ENCODE data around the gene SLC4A9. TPM values are rescaled to one million over a fixed set of nuclear protein-coding genes. Genes with fewer than 3 reads are reported as not detected.
A peak's percentile ranks its signal among the peaks of the same experiment; 100 is the strongest.

SLC4A9 gene
- polyA plus RNA-seq, 2 of the 4 experiments (the other 2 are of a cell fraction) = not detected

GRCh38 chr5:140322751-140323731, 37.0 kb upstream of the SLC4A9 start:
- TF ChIP-seq HOXB5 (CRISPR knock-in tag; IDR thresholded peaks at IDR 0.05) (no peak), EP300 (IDR thresholded peaks at IDR 0.05) (0 out of 5 replicates have a peak, but pooled peaks of 1 of the 2 experiments have one; percentile 10), EHMT2 (IDR thresholded peaks at IDR 0.05; ENCODE audit: low read depth) (no peak), JUN (IDR thresholded peaks at IDR 0.05) (peak in 1 of 2 experiments; percentile 39; a peak in 1 of 5 replicates), HEYL (CRISPR knock-in tag; IDR thresholded peaks at IDR 0.05) (no peak), NFE2L2 (conservative IDR thresholded peaks at IDR 0.05; ENCODE audit: low read length) (no peak), POLR2AphosphoS2 (conservative IDR thresholded peaks at IDR 0.05; ENCODE audit: low read length) (no peak), CEBPB (IDR thresholded peaks at IDR 0.05) (no peak), MAZ (IDR thresholded peaks at IDR 0.05; ENCODE audit: borderline replicate concordance, low read depth, low read length) (no peak), GATA3 (IDR thresholded peaks at IDR 0.05; ENCODE audit: borderline replicate concordance) (no peak), HES2 (IDR thresholded peaks at IDR 0.05) (no peak)
- FAIRE-seq (no peak), DNase-seq (ENCODE audit: low read depth in 1 of 2, low spot score in 1 of 2) (peak in 1 of 2 experiments; percentile 47), ATAC-seq (peak; percentile 67 to 76)
- H3K4me3 ChIP-seq = no peak overlapping the region
- CTCF ChIA-PET = interaction anchor here (1.0 to 4.0 kb wide), 6 partner anchors 18 to 84 kb away, joined by 3 to 29 read pairs (median 4); partner anchors contain the start of gene HBEGF
- H3K27ac ChIP-seq = peak overlapping the region; percentile 66 to 89
- H3K9me3 ChIP-seq = no peaks in the 10 kb centered on the region
- H3K4me2 ChIP-seq = peak overlapping the region; percentile 75
- WGBS (ENCODE audit: missing lambda C conversion rate) = 24% methylated on average over 8 of the region's 9 CpGs
- POLR2A ChIA-PET = interaction anchor here (0.9 to 2.7 kb wide), 3 partner anchors 20 to 28 kb away, joined by 3 to 13 read pairs (median 4); partner anchors contain the start of genes HBEGF and PFDN1
- H3K4me1 ChIP-seq = peaks cover 51% of the 10 kb centered on the region

- ChIA-PET POLR2A (no interaction called here), CTCF (interaction anchor here (1.1 to 3.5 kb wide), 6 partner anchors 11 to 84 kb away, joined by 3 to 29 read pairs (median 4); partner anchors contain the start of genes HBEGF and SLC4A9)
- H3K9me3 ChIP-seq = no peaks in the 10 kb centered on the region
- peak overlapping the region; percentile 66 to 89 for H3K27ac ChIP-seq
- TF ChIP-seq CEBPB (IDR thresholded peaks at IDR 0.05) = no peak
- TF ChIP-seq MAFK (IDR thresholded peaks at IDR 0.05; ENCODE audit: partially characterized antibody) = no peak
- TF ChIP-seq ELK1 (IDR thresholded peaks at IDR 0.05; ENCODE audit: low read depth, low read length) = no peak
- no peak for TF ChIP-seq GATA3 (IDR thresholded peaks at IDR 0.05; ENCODE audit: borderline replicate concordance)
- TF ChIP-seq FOSL2 (IDR thresholded peaks at IDR 0.05) = no peak
- no peak for TF ChIP-seq FOSL2 (CRISPR knock-in tag; IDR thresholded peaks at IDR 0.05)
- no peak for TF ChIP-seq CBX2 (IDR thresholded peaks at IDR 0.05; ENCODE audit: borderline replicate concordance, low read depth)
- no peak for TF ChIP-seq KDM1A (IDR thresholded peaks at IDR 0.05; ENCODE audit: low read depth)
- no peak for TF ChIP-seq USF2 (IDR thresholded peaks at IDR 0.05)
- TF ChIP-seq TP53 (CRISPR knock-in tag; IDR thresholded peaks at IDR 0.05) = no peak
- no peak for TF ChIP-seq EP300 (IDR thresholded peaks at IDR 0.05)
- TF ChIP-seq ESRRA (IDR thresholded peaks at IDR 0.05; ENCODE audit: borderline replicate concordance, low read length) = no peak
- no peak overlapping the region for H3K4me3 ChIP-seq
- WGBS (ENCODE audit: missing lambda C conversion rate) = 53% methylated on average over 5 of the region's 5 CpGs
- H3K4me2 ChIP-seq = peak overlapping the region; percentile 75
- ATAC-seq (no peak), DNase-seq (ENCODE audit: low read depth in 1 of 2, low spot score in 1 of 2) (no peak), FAIRE-seq (no peak)
- H3K4me1 ChIP-seq = peaks cover 47% of the 10 kb centered on the region
These were observed 35.9 kb upstream of the SLC4A9 start for GRCh38 chr5:140324041-140324600.
